HEK293 (cell line): ENCODE results near the gene TRNT1.

Experiments
- CTCF ChIA-PET: fragments of 350-600 bp; formaldehyde crosslinking; extraction: SDS; loops from one replicate; lab custom pipeline; 2021; ENCODE audit warnings: antibody characterized with exemption; lab: Yijun Ruan, JAX
- POLR2A ChIA-PET: fragments of 300-600 bp; formaldehyde crosslinking; extraction: SDS; loops from one replicate; lab custom pipeline; 2020; ENCODE audit warnings: antibody characterized with exemption, inconsistent platforms; lab: Yijun Ruan, JAX
- H3K27ac ChIP-seq: fragments of 200-500 bp; sonication (Bioruptor generic); 2 replicates; pipeline ENCODE4 v1.5.1; 2014; ENCODE audit warnings: low read depth, low read length, control low read depth, inconsistent platforms; ENCODE audit errors: extremely low read depth
- H3K36me3 ChIP-seq, 2 experiments: fragments of 200-500 bp in 1 of 2; sonication (Bioruptor generic) in 1 of 2; 1 replicate in 1 of 2; 2 replicates in 1 of 2; pipeline ENCODE4 v1.5.1; 2014 to 2017; ENCODE audit warnings: inconsistent platforms in 2 of 2, low read length in 2 of 2; ENCODE audit not compliant: control insufficient read depth in 2 of 2, insufficient read depth in 1 of 2
- H3K4me1 ChIP-seq: fragments of 200-500 bp; sonication (Bioruptor generic); 2 replicates; pipeline ENCODE4 v1.5.1; 2014; ENCODE audit warnings: mild to moderate bottlenecking, low read length, inconsistent platforms; ENCODE audit not compliant: control insufficient read depth, insufficient read depth
- H3K4me3 ChIP-seq: 2 replicates; pipeline ENCODE4 v1.5.1; 2011; ENCODE audit warnings: low read depth, mild to moderate bottlenecking, control low read depth, low read length, moderate library complexity
- H3K9me3 ChIP-seq: fragments of 200-500 bp; sonication (Bioruptor generic); 2 replicates; pipeline ENCODE4 v1.5.1; 2014; ENCODE audit warnings: low read depth, low read length, inconsistent platforms; ENCODE audit not compliant: control insufficient read depth, insufficient read depth
- GLI4 ChIP-seq: fragments of 450-650 bp; formaldehyde crosslinking; IDR thresholded peaks from 2 replicates; pipeline ENCODE4 v1.5.1; 2016; ENCODE audit warnings: missing biosample characterization, missing genetic modification characterization
- KLF1 ChIP-seq: fragments of 450-650 bp; formaldehyde crosslinking; IDR thresholded peaks from 2 replicates; pipeline ENCODE4 v1.5.1; 2016; ENCODE audit warnings: missing biosample characterization, missing genetic modification characterization
- OSR2 ChIP-seq: fragments of 450-650 bp; formaldehyde crosslinking; IDR thresholded peaks from 2 replicates; pipeline ENCODE4 v1.5.1; 2016; ENCODE audit warnings: missing biosample characterization, missing genetic modification characterization
- SETDB1 ChIP-seq: IDR thresholded peaks from one replicate; pipeline ENCODE4 v1.6.1; 2017; ENCODE audit warnings: mild to moderate bottlenecking, low read length, moderate library complexity, mixed read lengths; ENCODE audit not compliant: insufficient read length
- ZBTB20 ChIP-seq: fragments of 450-650 bp; formaldehyde crosslinking; IDR thresholded peaks from 2 replicates; pipeline ENCODE4 v1.5.1; 2016; ENCODE audit warnings: missing biosample characterization, missing genetic modification characterization
- ZNF202 ChIP-seq: fragments of 450-650 bp; formaldehyde crosslinking; IDR thresholded peaks from 2 replicates; pipeline ENCODE4 v1.5.1; 2016; ENCODE audit warnings: missing biosample characterization, missing genetic modification characterization, borderline replicate concordance
- ZNF239 ChIP-seq: fragments of 450-650 bp; formaldehyde crosslinking; IDR thresholded peaks from 2 replicates; pipeline ENCODE4 v1.5.1; 2016; ENCODE audit warnings: missing biosample characterization, missing genetic modification characterization
- ZNF324 ChIP-seq: fragments of 450-650 bp; formaldehyde crosslinking; IDR thresholded peaks from 2 replicates; pipeline ENCODE4 v1.5.1; 2016; ENCODE audit warnings: missing biosample characterization, missing genetic modification characterization
- ZNF335 ChIP-seq: fragments of 450-650 bp; formaldehyde crosslinking; conservative IDR thresholded peaks from 2 replicates; pipeline ENCODE4 v1.5.1; 2016; ENCODE audit warnings: missing biosample characterization, missing genetic modification characterization
- ZNF558 ChIP-seq: fragments of 450-650 bp; formaldehyde crosslinking; IDR thresholded peaks from 2 replicates; pipeline ENCODE4 v1.5.1; 2016; ENCODE audit warnings: missing biosample characterization, missing genetic modification characterization
- ZNF626 ChIP-seq: fragments of 450-650 bp; sonication (Bioruptor Pico); formaldehyde crosslinking; IDR thresholded peaks from 2 replicates; pipeline ENCODE4 v1.5.1; 2018; ENCODE audit warnings: missing biosample characterization, missing genetic modification characterization, inconsistent platforms
- ZNF747 ChIP-seq: fragments of 450-650 bp; formaldehyde crosslinking; IDR thresholded peaks from 2 replicates; pipeline ENCODE4 v1.5.1; 2016; ENCODE audit warnings: missing biosample characterization, missing genetic modification characterization
- ZNF776 ChIP-seq: fragments of 450-650 bp; formaldehyde crosslinking; IDR thresholded peaks from 2 replicates; pipeline ENCODE4 v1.5.0; 2017; ENCODE audit warnings: missing biosample characterization, missing genetic modification characterization, borderline replicate concordance
- ZNF837 ChIP-seq: fragments of 450-650 bp; formaldehyde crosslinking; IDR thresholded peaks from 2 replicates; pipeline ENCODE4 v1.5.1; 2016; ENCODE audit warnings: missing biosample characterization, missing genetic modification characterization
- TF ChIP-seq, protein P1 (sequence below): fragments of 450-650 bp; IDR thresholded peaks from 2 replicates; pipeline ENCODE4 v1.5.1; 2018; ENCODE audit warnings: missing biosample characterization, missing genetic modification characterization
- TF ChIP-seq, protein P2 (sequence below): fragments of 450-650 bp; formaldehyde crosslinking; IDR thresholded peaks from 2 replicates; pipeline ENCODE4 v1.5.1; 2017; ENCODE audit warnings: missing biosample characterization, missing genetic modification characterization
- TF ChIP-seq, protein P3 (sequence below): fragments of 450-650 bp; formaldehyde crosslinking; IDR thresholded peaks from 2 replicates; pipeline ENCODE4 v1.5.1; 2016; ENCODE audit warnings: missing biosample characterization, missing genetic modification characterization
- TF ChIP-seq, protein P4 (sequence below): fragments of 450-650 bp; formaldehyde crosslinking; IDR thresholded peaks from 2 replicates; pipeline ENCODE4 v1.5.1; 2016; ENCODE audit warnings: missing biosample characterization, missing genetic modification characterization
- TF ChIP-seq, protein P5 (sequence below): fragments of 450-650 bp; formaldehyde crosslinking; IDR thresholded peaks from 2 replicates; pipeline ENCODE4 v1.5.1; 2016; ENCODE audit warnings: missing biosample characterization, missing genetic modification characterization
- TF ChIP-seq, protein P6 (sequence below): fragments of 450-650 bp; formaldehyde crosslinking; IDR thresholded peaks from 2 replicates; pipeline ENCODE4 v1.5.1; 2017; ENCODE audit warnings: missing biosample characterization, missing genetic modification characterization
- TF ChIP-seq, protein P7 (sequence below): fragments of 450-650 bp; formaldehyde crosslinking; IDR thresholded peaks from 2 replicates; pipeline ENCODE4 v1.5.1; 2016; ENCODE audit warnings: missing biosample characterization, missing genetic modification characterization

TRNT1 gene

DNA sequence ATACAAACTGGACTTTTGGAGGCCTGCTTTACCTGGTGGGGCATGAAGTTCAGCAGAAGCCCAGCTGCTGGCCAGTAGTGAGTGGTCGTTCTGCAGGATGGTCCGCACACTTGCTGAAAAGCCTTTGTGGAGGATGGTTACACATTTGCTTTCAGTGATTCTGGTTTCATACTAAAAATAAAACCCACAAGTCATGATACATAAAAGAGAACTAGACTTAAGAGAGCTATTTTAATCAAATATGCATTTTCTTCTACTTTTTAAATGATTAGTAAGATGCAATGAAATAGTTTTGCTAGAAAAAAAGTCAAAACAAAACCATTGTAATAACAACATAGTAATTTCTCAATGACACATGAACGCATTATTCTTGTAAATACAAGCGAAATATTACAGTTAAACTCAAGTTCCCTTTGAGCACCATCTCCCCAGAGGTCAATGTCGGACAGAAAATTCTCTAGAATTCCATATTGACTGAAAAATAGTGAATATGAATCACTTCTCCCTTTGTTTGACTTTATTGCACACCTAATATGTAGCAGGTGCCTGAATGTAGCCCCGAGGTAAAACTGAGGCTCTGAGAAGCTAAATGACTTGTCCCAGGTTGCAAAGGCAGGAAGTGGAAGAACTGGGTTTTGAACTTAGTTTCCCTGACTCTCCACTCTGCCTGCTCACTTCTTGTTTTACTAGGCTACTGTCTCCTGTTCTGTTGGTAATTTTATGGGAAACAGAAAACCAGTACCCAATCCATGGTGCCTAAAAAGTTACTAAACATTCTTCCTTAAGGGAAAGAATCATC, 24.9 kb upstream of the TRNT1 start:
- Histone ChIP-seq H3K4me1 (no peaks in the 10 kb centered on the region), H3K9me3 (no peaks in the 10 kb centered on the region), H3K4me3 (no peak overlapping the region), H3K27ac (no peak overlapping the region), H3K36me3 (no peaks in the 10 kb centered on the region)
- POLR2A ChIA-PET, result interaction anchor here (0.7 kb wide), 1 partner anchor 74 kb away, joined by 5 read pairs; no protein-coding TSS in a partner anchor
- CTCF ChIA-PET, result no interaction called here
- TF ChIP-seq KLF1 (tag by site-specific recombination), result no peak
- TF ChIP-seq ZNF837, result no peak
- TF ChIP-seq GLI4, result no peak
- no peak for TF ChIP-seq ZNF558 (tag by site-specific recombination)
- TF ChIP-seq ZNF776 (tag by site-specific recombination), result no peak
- TF ChIP-seq, protein P1, sequence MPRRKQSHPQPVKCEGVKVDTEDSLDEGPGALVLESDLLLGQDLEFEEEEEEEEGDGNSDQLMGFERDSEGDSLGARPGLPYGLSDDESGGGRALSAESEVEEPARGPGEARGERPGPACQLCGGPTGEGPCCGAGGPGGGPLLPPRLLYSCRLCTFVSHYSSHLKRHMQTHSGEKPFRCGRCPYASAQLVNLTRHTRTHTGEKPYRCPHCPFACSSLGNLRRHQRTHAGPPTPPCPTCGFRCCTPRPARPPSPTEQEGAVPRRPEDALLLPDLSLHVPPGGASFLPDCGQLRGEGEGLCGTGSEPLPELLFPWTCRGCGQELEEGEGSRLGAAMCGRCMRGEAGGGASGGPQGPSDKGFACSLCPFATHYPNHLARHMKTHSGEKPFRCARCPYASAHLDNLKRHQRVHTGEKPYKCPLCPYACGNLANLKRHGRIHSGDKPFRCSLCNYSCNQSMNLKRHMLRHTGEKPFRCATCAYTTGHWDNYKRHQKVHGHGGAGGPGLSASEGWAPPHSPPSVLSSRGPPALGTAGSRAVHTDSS, result no peak
- TF ChIP-seq ZNF324, result no peak
- TF ChIP-seq ZNF747, result no peak
- TF ChIP-seq ZNF202 (tag by site-specific recombination), result no peak
- TF ChIP-seq, protein P2, sequence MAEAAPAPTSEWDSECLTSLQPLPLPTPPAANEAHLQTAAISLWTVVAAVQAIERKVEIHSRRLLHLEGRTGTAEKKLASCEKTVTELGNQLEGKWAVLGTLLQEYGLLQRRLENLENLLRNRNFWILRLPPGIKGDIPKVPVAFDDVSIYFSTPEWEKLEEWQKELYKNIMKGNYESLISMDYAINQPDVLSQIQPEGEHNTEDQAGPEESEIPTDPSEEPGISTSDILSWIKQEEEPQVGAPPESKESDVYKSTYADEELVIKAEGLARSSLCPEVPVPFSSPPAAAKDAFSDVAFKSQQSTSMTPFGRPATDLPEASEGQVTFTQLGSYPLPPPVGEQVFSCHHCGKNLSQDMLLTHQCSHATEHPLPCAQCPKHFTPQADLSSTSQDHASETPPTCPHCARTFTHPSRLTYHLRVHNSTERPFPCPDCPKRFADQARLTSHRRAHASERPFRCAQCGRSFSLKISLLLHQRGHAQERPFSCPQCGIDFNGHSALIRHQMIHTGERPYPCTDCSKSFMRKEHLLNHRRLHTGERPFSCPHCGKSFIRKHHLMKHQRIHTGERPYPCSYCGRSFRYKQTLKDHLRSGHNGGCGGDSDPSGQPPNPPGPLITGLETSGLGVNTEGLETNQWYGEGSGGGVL, result no peak
- TF ChIP-seq, protein P3, sequence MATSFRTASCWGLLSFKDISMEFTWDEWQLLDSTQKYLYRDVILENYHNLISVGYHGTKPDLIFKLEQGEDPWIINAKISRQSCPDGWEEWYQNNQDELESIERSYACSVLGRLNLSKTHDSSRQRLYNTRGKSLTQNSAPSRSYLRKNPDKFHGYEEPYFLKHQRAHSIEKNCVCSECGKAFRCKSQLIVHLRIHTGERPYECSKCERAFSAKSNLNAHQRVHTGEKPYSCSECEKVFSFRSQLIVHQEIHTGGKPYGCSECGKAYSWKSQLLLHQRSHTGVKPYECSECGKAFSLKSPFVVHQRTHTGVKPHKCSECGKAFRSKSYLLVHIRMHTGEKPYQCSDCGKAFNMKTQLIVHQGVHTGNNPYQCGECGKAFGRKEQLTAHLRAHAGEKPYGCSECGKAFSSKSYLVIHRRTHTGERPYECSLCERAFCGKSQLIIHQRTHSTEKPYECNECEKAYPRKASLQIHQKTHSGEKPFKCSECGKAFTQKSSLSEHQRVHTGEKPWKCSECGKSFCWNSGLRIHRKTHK (tag by site-specific recombination), result no peak
- TF ChIP-seq, protein P4, sequence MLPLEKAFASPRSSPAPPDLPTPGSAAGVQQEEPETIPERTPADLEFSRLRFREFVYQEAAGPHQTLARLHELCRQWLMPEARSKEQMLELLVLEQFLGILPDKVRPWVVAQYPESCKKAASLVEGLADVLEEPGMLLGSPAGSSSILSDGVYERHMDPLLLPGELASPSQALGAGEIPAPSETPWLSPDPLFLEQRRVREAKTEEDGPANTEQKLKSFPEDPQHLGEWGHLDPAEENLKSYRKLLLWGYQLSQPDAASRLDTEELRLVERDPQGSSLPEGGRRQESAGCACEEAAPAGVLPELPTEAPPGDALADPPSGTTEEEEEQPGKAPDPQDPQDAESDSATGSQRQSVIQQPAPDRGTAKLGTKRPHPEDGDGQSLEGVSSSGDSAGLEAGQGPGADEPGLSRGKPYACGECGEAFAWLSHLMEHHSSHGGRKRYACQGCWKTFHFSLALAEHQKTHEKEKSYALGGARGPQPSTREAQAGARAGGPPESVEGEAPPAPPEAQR (tag by site-specific recombination), result no peak
- no peak for TF ChIP-seq ZNF335 (tag by site-specific recombination)
- no peak for TF ChIP-seq SETDB1
- TF ChIP-seq, all 188 proteins: peak for 0

DNA sequence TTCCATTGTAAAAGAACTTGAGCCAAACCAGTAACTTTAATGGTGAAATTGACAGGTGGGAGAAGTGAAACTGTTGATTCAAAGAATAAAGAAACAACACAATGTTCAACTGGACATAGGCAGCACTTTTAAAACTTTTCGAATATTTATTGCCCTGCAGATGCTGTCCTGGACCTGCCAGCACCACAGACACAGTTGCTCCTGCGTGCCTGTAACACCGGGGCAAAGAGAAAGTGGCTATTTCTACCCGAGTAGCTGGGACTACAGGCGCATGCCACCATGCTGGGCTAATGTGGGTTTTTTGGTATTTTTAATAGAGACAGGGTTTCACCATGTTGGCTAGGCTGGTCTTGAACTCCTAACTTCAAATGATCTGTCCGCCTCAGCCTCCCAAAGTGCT, 24.0 kb upstream of the TRNT1 start:
- TF ChIP-seq, protein P5, sequence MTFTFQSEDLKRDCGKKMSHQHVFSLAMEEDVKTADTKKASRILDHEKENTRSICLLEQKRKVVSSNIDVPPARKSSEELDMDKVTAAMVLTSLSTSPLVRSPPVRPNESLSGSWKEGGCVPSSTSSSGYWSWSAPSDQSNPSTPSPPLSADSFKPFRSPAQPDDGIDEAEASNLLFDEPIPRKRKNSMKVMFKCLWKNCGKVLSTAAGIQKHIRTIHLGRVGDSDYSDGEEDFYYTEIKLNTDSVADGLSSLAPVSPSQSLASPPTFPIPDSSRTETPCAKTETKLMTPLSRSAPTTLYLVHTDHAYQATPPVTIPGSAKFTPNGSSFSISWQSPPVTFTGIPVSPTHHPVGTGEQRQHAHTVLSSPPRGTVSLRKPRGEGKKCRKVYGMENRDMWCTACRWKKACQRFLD (tag by site-specific recombination), result no peak
- TF ChIP-seq ZNF626 (no peak), ZBTB20 (tag by site-specific recombination) (no peak), OSR2 (no peak), ZNF239 (tag by site-specific recombination) (no peak)
- TF ChIP-seq, protein P6, sequence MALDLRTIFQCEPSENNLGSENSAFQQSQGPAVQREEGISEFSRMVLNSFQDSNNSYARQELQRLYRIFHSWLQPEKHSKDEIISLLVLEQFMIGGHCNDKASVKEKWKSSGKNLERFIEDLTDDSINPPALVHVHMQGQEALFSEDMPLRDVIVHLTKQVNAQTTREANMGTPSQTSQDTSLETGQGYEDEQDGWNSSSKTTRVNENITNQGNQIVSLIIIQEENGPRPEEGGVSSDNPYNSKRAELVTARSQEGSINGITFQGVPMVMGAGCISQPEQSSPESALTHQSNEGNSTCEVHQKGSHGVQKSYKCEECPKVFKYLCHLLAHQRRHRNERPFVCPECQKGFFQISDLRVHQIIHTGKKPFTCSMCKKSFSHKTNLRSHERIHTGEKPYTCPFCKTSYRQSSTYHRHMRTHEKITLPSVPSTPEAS, result no peak
- TF ChIP-seq, protein P7, sequence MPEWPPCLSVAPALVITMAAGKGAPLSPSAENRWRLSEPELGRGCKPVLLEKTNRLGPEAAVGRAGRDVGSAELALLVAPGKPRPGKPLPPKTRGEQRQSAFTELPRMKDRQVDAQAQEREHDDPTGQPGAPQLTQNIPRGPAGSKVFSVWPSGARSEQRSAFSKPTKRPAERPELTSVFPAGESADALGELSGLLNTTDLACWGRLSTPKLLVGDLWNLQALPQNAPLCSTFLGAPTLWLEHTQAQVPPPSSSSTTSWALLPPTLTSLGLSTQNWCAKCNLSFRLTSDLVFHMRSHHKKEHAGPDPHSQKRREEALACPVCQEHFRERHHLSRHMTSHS (tag by site-specific recombination), result no peak
- Histone ChIP-seq H3K36me3 (no peaks in the 10 kb centered on the region), H3K4me1 (no peaks in the 10 kb centered on the region), H3K9me3 (no peaks in the 10 kb centered on the region), H3K4me3 (no peak overlapping the region), H3K27ac (no peak overlapping the region)
- ChIA-PET CTCF (no interaction called here), POLR2A (no interaction called here)
